Measurements from ENCODE around the gene POPDC2.

POPDC2 gene

DNA sequence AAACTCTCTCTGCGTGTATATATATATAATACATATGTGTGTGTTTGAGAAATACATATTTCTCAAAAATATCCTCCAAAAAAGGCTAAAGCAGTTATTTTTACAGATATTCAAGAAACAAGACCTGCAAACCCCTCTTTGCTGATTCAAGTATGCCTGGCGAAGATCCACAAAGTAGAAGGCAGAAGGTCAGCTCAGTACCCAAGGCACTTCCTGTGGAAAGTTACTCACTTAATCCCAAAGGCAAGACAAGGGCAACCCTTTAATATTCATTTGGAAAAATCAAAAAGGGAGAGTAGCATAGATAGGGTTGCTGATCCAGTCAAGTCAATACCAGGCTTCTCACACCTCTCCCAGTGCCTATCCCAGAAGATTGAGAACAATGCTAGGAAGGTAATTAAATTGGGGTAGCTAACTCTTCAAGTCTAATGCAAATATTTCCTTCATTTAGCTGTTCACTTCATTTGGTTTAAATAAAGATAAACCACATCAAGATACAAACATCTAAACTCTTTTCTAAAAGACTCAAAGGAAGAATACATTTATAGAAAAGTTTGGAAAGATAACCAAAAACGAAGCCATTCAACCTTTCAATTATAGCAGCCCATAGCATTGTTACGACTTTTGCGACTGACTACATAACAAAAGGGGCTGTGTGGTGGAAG is 9.6 kb upstream of the POPDC2 start:
- no peak for DNase-seq (ENCODE audit: low spot score)

DNA sequence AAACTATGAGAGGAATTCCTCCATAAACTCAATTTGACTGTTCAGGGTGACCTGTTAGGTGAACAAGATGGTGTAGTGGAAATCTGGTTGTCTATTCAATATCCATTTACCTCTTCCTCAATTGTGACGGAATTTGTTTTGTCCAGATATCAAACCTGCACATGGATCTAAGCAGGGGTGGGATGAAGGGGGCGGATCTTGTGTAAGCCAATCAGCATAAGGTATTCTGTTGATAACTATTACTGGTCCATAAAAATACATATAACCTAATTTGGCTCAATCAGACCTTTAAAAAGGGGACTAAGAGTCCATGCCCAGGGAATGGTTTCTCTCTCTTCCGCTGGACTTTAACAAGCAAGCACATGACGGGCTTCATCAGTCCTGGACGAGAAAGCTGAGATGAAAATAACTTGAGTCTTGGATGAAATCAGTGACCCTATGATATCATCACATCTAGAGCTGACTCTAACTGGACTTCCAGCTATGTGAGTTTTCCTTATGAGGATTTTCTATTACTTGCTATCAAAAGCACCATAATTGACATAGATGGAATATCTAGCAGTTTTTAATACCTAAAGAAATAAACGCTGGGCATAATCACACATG is 5.7 kb upstream of the POPDC2 start:
- no peak for DNase-seq (ENCODE audit: low spot score)

DNA sequence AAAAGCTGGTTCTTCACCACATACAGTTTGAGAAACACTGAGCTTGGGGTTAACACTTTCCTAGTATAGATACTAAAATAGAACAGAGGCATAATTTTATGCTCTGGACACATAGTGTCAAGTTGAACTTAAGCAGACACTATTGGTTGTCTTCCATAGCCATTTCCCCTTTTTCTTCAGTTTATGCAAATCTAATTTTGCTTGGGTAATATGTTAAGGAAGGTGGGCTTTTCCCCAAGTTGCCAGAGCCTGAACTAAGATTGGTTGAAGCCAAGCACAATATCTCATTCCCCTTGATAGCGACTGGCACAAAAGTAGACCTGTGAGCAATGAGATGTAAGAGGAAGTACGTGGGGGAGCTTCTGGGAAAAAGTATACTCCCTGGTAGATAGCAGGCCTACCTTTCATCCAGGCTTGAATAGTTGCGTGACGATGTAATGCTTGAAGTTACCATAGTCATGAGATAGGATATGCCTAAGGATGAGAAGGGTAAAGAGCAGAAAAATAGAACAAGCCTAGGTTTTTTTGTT is 4.5 kb upstream of the POPDC2 start:
- no peak for DNase-seq (ENCODE audit: low spot score)

DNA sequence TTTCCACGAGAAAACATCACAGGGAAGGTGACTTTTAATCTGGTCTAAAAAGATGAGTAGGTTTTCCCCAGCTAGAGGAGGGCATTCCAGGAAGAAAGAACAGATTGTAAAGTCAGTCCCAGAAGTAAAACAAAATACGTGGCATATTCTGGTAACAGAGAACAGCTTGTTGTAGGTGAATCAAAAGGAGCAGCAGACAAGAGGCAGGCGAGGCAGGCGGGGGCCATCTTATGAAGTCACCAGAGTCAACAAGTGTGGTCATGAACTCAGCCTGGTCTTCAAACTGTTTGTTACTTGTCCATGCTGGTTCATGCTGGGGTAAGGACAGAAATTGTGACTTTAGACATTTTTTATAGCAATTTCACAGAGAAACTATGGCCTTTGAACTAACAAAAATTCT is 4.0 kb upstream of the POPDC2 start:
- no peak for DNase-seq (ENCODE audit: low spot score)

DNA sequence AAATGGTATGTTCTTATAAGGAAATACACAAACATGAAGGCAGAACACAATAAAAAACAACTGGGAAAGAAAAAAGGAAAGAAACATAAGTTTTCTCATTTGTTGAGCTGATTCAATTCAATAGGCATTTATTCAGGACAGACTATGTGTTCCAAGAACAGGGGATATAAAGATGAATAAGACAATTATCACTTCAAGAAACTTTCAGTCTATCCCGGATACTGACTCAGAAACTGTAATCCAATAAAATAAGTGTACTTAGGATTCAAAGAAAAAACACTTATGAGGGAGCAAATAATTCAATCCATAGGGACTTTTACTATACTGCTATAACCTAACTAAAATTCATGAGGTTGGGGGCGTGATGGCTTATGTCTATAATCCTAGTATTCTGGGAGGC is 3.5 kb upstream of the POPDC2 start:
- no peak for DNase-seq (ENCODE audit: low spot score)

DNA sequence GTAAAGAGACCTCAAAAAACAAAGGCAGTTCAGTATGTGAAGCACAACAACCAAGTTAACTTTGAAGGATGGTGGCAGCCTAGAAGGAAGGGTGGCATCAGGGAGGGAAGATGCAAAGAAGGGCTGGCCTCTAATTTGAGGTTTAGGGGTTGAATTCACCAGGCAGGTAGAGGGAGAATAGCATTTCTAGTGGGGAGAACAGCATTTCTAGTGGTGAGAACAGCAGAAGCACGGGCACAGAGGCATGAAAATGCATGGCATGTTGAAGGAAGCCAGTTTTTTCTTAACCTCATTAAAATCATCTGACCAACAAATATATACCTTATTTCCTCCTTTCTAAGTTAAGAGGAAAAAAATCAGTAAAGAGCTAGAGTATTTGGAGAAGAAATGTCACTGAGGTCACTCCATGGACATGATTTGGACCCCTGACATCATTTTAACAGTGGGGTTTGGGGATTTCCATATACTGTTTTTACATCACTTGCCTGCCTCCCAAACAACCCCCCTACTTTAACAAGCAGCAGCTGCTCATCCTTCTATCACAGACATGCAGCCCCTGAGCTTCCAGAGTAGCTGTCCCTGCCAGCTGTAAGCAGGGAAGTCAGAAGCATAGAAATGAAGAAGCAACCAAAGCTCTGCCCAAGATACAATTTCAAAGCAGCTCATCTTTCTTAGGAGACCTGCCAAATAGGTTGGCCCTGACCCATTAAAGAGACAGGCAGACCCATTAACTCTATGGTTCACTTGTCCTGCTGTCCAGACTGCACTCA is 2.4 kb upstream of the POPDC2 start:
- DNase-seq (ENCODE audit: low spot score), result no peak

DNA sequence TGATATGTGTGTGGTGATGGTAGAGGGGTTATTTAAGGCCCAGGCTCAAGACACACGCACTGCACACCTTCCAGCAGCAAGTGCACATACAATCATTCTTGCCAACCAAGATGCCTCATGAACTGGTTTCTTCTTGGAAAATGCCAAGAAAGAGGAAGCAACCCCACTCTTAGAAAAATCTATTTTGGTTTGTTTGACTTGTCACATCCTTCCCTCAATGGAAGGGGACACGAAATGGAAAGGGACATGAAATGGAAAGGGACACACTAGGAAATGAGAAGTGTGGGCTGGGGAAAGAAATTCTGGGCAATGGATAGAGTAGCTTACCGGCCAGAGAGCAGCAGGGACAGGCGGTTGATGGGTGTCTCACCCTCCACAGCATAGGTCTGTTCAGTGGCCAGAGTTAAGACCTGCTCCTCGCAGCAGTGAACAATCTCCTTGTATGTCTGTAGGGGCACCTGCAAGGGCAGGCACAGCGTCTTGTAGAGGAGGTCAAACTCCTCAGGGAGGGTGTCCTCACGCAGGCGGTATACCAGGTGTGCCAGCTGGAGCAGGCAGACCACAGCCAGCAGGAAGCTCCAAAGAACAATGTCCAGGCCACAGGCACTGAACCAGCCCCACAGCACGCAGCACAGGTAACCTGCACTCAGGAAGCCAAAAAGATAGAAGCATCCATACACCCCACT is 640 bp downstream of the POPDC2 start:
- no peak for DNase-seq (ENCODE audit: low spot score)

DNA sequence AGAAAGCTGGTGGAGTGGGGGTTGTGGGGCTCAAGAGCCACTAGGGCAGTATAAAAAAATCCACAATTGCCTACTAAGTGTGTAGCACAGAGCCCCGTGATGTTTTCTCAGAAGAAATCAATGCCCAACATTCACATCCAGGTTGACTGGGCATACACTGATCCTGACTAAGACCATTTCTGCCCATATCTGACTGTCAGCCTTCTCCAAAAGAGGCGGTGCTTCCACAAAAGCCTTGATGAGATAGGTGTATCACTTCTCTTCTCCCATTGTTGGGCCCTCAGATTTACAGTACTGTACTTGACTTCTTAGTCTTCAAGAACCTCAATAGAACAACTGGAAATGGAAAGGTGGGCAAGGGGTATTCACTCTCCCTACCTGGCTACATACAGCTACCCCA is 1.4 kb downstream of the POPDC2 start:
- DNase-seq (ENCODE audit: low spot score), result no peak

DNA sequence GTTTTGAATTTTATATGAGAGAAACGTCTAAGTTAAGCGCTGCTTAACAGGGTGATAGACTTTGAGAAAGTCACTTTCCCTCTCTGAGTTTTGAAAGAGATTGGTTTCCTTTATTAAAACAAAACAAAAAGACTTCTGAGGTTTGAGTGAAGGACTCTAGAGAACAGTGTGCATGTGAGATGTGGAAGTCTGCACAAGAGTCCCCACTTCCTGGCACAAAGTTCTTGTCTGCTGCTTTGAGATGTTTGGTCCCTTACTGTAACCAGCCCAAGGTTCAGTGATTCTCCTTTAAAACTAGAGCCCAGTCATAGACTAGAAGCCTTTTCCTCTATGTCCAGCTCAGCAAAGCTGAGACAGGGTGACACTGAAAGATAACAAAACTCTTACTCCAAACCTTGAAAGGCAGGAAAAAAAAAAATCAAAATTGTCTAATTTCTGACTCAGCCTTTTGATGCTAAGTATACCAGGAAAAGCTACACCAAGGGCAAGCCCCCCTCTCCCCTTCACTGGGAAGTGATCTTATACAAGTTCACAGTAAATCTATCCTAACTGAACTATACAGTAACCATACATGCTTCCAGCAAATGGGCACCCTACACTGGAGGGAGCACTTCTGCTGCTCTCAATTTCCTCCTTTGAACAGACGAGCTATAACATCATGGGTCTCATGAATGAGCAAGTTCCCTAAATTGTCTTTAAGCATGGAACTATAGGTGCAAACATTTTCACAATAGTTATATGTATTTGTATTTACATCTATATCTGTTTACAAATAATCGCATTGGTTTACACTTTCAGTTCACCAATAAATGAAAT is 2.3 kb downstream of the POPDC2 start:
- no peak for DNase-seq (ENCODE audit: low spot score)

DNA sequence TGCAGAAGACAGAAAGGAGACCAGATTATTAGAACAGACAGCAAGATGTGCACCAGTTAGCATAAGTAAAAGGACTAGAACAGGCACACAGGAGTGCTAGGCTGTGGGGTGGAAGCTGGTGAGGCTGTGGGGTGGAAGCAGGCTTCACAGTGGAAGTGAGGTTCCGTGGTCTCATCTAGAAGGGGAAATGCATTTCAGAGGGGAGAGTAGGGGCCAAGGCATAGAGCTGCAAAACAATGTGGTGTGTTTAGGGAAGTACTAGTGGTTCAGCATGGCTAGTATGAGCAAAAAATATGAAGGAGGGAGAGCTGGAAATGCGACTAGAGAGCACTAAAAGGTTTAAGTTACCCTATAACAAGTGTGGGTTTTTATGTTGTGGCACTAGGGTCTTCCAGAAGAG is 6.5 kb downstream of the POPDC2 start:
- DNase-seq (ENCODE audit: low spot score), result no peak

DNA sequence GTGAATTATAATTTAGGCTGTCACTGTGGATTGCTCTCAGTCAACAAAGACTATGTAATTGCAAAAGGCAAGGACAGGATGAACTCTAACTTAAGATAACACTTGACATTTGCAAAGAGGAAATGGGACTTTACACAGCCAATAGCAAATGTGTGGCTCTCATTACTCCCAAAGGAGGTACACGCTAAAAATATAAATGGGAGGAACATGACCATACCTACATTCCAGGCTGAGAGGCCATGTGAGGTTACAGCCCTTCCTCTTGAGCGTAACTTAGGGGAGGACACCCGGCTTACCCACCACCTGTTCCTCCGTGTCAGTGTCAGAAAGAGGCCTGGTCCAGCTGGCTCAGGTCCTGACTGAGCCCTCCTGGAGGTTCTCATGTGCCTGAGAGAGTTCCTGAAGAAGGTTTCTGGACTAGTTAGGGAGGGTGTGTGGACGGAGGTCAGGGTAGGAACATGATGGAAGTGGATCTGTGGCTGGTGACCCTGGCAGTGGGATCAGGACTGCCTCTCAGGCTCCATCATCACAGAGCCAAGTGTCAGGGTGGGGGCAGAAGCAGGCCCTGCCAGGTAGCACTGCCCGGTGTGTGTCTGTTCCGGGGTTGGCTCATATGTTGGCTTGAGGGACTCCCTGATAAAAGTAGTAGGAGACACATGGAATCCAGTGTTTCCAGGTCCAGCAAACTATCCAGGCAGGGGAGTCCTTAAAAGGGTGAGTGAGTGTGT is 7.9 kb downstream of the POPDC2 start:
- DNase-seq (ENCODE audit: low spot score), result no peak

DNA sequence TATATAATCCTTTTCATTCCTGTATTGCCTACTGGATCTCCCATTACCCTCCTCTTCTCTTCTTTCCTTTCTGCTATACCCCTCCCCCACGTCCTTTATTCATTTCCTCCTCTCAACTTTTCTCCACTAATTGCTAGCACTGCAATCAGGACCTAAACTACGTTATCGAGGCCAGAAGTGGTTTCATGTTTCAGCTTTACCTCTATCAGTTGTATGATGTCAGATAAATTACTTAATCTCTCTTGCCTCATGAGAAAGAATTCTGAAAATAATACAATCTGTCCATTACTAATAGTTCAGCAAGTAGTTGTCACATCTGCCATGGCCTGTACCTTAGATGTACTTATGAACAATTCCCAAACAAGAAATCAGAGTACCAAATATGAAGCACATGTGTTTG is 10.6 kb downstream of the POPDC2 start:
- no peak for DNase-seq (ENCODE audit: low spot score)

DNA sequence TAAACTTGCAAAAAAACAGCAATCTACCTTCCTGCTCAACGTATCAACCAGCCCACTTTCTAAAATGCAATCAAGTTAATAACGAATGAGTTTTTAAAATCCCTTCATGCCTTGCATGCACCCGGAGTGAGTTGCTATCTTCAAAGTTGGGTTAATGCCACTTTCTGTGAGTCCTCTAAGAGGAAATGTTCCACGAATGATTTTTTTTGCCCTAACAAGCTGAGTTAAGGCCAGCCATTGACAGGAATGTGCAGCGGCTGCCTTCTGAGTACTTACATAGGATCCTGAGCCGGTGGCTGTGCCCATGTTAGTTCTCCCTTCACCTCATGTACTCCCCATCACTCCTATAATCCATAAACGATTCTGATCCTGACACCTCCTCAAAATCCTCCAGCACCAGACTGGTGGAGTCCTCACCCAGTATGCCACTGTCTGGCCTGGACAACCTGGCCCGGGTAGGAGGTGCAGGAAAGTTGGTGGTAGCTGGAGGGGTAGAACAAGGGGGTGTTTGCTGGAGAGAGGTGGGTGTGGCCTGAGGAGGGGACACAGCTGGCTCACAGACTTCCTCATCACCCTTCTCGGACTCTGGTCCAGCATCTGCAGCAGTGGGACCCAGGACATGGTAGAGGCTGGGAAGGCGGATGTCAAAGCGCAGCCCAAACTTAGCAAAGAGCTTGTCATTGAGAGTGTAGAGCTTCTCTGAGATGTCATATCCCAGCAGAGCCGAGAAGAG is 12.4 kb downstream of the POPDC2 start:
- no peak for DNase-seq (ENCODE audit: low spot score)

DNA sequence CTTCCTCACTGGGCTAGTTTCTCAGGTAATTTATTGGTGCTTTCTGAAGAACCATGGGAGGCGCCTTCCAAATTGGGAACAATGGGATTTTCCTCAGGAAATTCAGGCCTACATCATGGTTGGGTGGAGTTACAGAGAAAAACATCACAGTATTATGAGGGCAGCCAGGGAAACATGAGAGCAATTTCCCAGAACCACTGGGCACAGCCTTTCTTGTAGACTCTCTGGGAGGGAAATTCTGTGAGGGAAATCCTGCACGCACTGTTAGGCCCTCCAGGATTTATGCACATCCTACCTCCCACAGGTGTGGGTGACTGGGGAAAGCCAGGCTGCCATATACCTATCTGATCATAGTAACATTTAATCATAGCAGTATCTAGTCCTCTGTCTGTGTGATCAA is 13.2 kb downstream of the POPDC2 start:
- DNase-seq (ENCODE audit: low spot score), result no peak

DNA sequence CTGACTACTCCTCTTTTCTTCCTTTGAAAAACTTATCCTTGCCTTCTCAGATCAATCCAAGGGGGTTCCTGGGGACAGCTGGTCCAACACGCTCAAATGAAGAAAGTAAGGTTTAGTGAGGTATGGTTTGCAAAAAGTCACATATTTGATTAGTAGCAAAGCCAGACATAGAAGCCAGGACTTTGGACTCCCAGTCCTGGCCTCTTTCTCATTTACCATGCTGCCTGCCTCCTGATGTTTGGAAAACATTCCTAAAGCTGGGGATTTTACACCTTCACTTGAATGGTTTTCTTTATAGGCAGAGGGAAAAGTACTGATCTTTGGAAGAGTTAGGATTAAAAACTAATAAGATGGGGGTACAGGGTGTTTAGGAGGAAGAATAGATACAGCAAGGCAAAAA is 14.6 kb downstream of the POPDC2 start:
- no peak for DNase-seq (ENCODE audit: low spot score)

DNA sequence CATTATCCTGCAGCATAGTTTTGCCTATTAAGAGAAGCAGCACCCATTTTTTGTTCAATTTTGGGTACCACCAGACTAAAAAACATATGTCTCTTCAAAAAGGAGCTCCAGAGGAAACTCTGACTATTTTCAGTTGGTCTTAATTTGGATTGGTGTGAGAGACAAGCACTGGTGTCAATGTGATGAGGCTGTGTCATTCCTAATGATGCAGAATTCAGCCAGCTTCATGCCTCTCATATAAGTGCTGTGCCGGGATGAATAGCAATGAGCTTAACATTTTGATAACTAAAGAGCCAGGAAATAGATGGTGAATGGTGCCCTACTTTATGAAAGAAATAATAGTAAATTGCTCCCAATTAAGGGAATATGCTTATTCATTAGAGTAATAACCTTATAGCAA is 15.9 kb downstream of the POPDC2 start:
- DNase-seq (ENCODE audit: low spot score), result no peak

DNA sequence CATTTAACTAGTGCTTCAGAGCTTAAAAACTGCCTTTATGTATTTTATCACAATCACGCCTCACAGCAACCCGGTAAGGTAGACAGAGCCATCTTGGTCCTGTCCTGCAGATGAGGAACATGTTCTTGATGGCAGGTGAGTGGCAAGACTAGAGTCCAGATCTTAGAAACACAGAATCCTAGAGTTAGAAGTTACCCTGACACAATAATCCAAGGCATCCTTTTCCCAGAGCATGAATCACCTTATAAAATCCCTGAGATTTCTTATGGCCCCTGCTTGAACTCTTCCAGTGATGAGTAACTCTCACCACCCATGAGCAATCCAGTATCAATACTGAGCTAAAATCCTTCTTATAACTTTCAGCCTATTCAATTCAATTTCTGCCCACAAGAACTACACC is 16.9 kb downstream of the POPDC2 start:
- no peak for DNase-seq (ENCODE audit: low spot score)

DNA sequence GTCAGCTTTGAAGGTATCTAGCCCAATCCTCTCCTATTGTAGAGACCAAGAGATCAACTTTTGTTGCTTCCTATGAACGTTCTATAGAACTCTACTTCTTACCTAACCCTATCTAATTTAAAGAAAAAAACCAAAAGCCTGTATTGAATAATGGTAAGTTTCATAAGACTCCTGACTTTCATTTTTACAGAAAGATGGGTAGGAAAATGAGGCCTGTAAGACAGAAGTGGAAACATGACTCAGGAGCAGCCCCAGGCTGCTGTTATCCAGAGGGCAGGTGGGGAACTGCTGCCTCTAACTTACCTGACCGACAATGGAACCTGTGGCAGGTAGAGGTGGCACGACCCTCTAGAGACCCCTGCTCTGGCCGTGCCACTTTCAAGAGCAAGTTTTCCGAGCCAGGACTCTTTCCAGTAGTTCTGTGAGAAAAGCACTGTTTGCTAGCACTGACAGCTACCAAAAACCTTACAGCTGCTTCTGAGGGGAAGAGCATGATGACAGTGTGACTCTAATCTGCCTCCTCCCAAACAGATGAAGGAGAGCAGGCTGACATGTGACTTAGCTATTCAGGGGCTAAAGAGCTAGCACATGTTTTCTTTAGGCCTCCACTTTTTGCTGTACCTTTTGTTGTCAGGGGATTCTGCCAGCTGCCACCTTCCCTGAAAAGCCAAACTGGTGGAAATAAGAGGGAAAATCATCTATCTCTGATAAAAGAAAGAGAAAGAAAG is 17.5 kb downstream of the POPDC2 start:
- DNase-seq (ENCODE audit: low spot score), result no peak

DNA sequence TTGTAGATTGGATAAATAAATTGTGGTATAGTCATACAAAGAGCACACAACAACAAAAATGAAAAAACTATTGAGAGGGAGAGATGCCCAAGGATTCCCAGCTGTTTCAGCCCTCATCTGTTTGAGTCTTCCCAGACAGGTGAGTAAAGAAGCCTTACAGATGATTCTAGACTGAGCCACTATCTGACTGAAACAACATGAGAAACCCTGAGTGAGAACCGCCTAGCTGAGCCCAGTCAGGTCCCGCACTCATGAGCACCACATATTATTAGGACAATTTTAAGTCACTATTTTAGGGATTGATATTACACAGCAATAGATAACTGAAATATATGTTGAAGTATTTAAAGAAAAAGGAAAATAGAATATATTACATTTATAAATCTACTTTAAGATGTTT is 19.0 kb downstream of the POPDC2 start:
- DNase-seq (ENCODE audit: low spot score), result no peak

Measured in iPS-NIHi11 (cell line).